SU-DHL-6 (cell line): ENCODE data around the gene C15orf61.

Experiments
- H2AFZ ChIP-seq: fragments of 200-600 bp; sonication (generic); 2 replicates; pipeline ENCODE4 v1.6.1; 2014; ENCODE audit warnings: low read depth, mild to moderate bottlenecking, moderate library complexity, mixed read lengths, antibody characterized with exemption, low read length; ENCODE audit not compliant: severe bottlenecking
- H3F3A ChIP-seq: fragments of 200-600 bp; shearing (Covaris generic); 2 replicates; pipeline ENCODE4 v1.6.0; 2016; ENCODE audit warnings: antibody characterized with exemption, mild to moderate bottlenecking; ENCODE audit not compliant: insufficient read depth
- H3K27ac ChIP-seq: fragments of 200-600 bp; sonication (generic); 2 replicates; pipeline ENCODE4 v1.5.1; 2016; ENCODE audit warnings: low read depth, mild to moderate bottlenecking, low read length, moderate library complexity, mixed read lengths
- H3K27me3 ChIP-seq: fragments of 200-600 bp; sonication (generic), shearing (Covaris generic); 2 replicates; pipeline ENCODE4 v1.6.0; 2014; ENCODE audit warnings: mild to moderate bottlenecking, low read length
- H3K36me3 ChIP-seq: fragments of 200-600 bp; sonication (generic); 2 replicates; pipeline ENCODE4 v1.6.1; 2014; ENCODE audit warnings: mild to moderate bottlenecking, low read length, mixed read lengths
- H3K4me2 ChIP-seq: fragments of 300-600, 200-600 bp; shearing (Covaris generic), sonication (generic); 2 replicates; pipeline ENCODE4 v1.6.0; 2014; ENCODE audit warnings: low read length, low read depth, mild to moderate bottlenecking; ENCODE audit not compliant: poor library complexity, severe bottlenecking
- H3K4me3 ChIP-seq: fragments of 200-600 bp; sonication (generic); 2 replicates; pipeline ENCODE4 v1.5.1; 2014; ENCODE audit warnings: antibody characterized with exemption, low read length, mild to moderate bottlenecking, mixed read lengths; ENCODE audit not compliant: insufficient read depth, poor library complexity, severe bottlenecking
- H3K79me2 ChIP-seq: fragments of 200-600 bp; sonication (generic); 2 replicates; pipeline ENCODE4 v1.6.1; 2014; ENCODE audit warnings: mild to moderate bottlenecking, low read length, moderate library complexity; ENCODE audit not compliant: insufficient read depth
- H3K9ac ChIP-seq: fragments of 200-600 bp; sonication (generic); 2 replicates; pipeline ENCODE4 v1.7.0; 2014; ENCODE audit warnings: mild to moderate bottlenecking, low read length
- H3K9me2 ChIP-seq: fragments of 200-600 bp; sonication (generic); replicated peaks from 2 replicates; pipeline ENCODE4 v1.6.1; 2014; ENCODE audit warnings: low read length; ENCODE audit not compliant: insufficient read depth
- H3K9me3 ChIP-seq: fragments of 200-600 bp; sonication (generic); 2 replicates; pipeline ENCODE4 v1.6.1; 2014; ENCODE audit warnings: low read length, mixed read lengths; ENCODE audit not compliant: insufficient read depth
- H4K20me1 ChIP-seq: fragments of 200-600 bp; sonication (generic); 2 replicates; pipeline ENCODE4 v1.6.1; 2014; ENCODE audit warnings: low read depth, mild to moderate bottlenecking, antibody characterized with exemption, low read length, moderate library complexity, mixed read lengths
- CTCF ChIP-seq: fragments of 200-600 bp; sonication (generic); IDR thresholded peaks from one replicate; pipeline ENCODE4 v1.5.1; 2017; ENCODE audit warnings: antibody characterized with exemption, mild to moderate bottlenecking, low read length, moderate library complexity; ENCODE audit not compliant: insufficient read depth, poor library complexity, severe bottlenecking
- EZH2phosphoT487 ChIP-seq: fragments of 200-600 bp; sonication (generic), shearing (Covaris generic); conservative IDR thresholded peaks from 2 replicates; pipeline ENCODE4 v1.6.1; 2018; ENCODE audit warnings: mild to moderate bottlenecking, antibody characterized with exemption, low read length, moderate library complexity, mixed read lengths

Gene C15orf61

GRCh38 chr15:67559576-67559975, 38.6 kb downstream of the C15orf61 start:
- no peak overlapping the region for H3K9ac ChIP-seq
- no peak overlapping the region for H3K4me3 ChIP-seq
- no peaks in the 10 kb centered on the region for H3K79me2 ChIP-seq
- no peaks in the 10 kb centered on the region for H4K20me1 ChIP-seq
- H3K4me2 ChIP-seq, result no peak overlapping the region
- no peak overlapping the region for H2AFZ ChIP-seq
- no peaks in the 10 kb centered on the region for H3K27me3 ChIP-seq
- H3K36me3 ChIP-seq, result peaks cover 7% of the 10 kb centered on the region; the same call in 1 of the 2 replicates
- H3K9me2 ChIP-seq, result no peaks in the 10 kb centered on the region
- H3K9me3 ChIP-seq, result no peaks in the 10 kb centered on the region; the same call in 1 of the 2 replicates
- TF ChIP-seq EZH2phosphoT487 (no peak), CTCF (no peak)
- H3K27ac ChIP-seq, result no peak overlapping the region
- H3F3A ChIP-seq, result no peaks in the 10 kb centered on the region

GRCh38 chr15:67560320-67560719, 39.4 kb downstream of the C15orf61 start:
- H3K4me2 ChIP-seq, result no peak overlapping the region
- H3F3A ChIP-seq, result no peaks in the 10 kb centered on the region
- no peaks in the 10 kb centered on the region for H3K79me2 ChIP-seq
- no peak overlapping the region for H3K9ac ChIP-seq
- no peak overlapping the region for H3K27ac ChIP-seq
- H3K9me3 ChIP-seq, result no peaks in the 10 kb centered on the region; the same call in 1 of the 2 replicates
- no peak overlapping the region for H3K4me3 ChIP-seq
- H3K9me2 ChIP-seq, result no peaks in the 10 kb centered on the region
- H4K20me1 ChIP-seq, result no peaks in the 10 kb centered on the region
- no peak overlapping the region for H2AFZ ChIP-seq
- no peaks in the 10 kb centered on the region for H3K27me3 ChIP-seq
- TF ChIP-seq CTCF (no peak), EZH2phosphoT487 (no peak)
- H3K36me3 ChIP-seq, result peaks cover 7% of the 10 kb centered on the region; the same call in 1 of the 2 replicates

GRCh38 chr15:67563092-67563491, 42.2 kb downstream of the C15orf61 start:
- Histone ChIP-seq H3K79me2 (no peaks in the 10 kb centered on the region), H3K4me2 (no peak overlapping the region), H4K20me1 (no peaks in the 10 kb centered on the region), H3K36me3 (no peaks in the 10 kb centered on the region), H3K9ac (no peak overlapping the region), H3K27me3 (no peaks in the 10 kb centered on the region), H3K9me3 (no peaks in the 10 kb centered on the region; the same call in 1 of the 2 replicates), H3K4me3 (no peak overlapping the region), H3F3A (no peaks in the 10 kb centered on the region), H3K9me2 (no peaks in the 10 kb centered on the region), H2AFZ (no peak overlapping the region), H3K27ac (no peak overlapping the region)
- TF ChIP-seq EZH2phosphoT487 (no peak), CTCF (no peak)
